HG03354 (cell line): ENCODE measurements around the gene CDH19.

Source experiments
- ATAC-seq: cut with Tn5 transposase; IDR thresholded peaks from one replicate; pipeline ENCODE4 v1.9.1; 2021; ENCODE audit warnings: mild to moderate bottlenecking; ENCODE audit not compliant: unreplicated experiment, poor library complexity, severe bottlenecking

The CDH19 gene, protein sequence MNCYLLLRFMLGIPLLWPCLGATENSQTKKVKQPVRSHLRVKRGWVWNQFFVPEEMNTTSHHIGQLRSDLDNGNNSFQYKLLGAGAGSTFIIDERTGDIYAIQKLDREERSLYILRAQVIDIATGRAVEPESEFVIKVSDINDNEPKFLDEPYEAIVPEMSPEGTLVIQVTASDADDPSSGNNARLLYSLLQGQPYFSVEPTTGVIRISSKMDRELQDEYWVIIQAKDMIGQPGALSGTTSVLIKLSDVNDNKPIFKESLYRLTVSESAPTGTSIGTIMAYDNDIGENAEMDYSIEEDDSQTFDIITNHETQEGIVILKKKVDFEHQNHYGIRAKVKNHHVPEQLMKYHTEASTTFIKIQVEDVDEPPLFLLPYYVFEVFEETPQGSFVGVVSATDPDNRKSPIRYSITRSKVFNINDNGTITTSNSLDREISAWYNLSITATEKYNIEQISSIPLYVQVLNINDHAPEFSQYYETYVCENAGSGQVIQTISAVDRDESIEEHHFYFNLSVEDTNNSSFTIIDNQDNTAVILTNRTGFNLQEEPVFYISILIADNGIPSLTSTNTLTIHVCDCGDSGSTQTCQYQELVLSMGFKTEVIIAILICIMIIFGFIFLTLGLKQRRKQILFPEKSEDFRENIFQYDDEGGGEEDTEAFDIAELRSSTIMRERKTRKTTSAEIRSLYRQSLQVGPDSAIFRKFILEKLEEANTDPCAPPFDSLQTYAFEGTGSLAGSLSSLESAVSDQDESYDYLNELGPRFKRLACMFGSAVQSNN

DNA sequence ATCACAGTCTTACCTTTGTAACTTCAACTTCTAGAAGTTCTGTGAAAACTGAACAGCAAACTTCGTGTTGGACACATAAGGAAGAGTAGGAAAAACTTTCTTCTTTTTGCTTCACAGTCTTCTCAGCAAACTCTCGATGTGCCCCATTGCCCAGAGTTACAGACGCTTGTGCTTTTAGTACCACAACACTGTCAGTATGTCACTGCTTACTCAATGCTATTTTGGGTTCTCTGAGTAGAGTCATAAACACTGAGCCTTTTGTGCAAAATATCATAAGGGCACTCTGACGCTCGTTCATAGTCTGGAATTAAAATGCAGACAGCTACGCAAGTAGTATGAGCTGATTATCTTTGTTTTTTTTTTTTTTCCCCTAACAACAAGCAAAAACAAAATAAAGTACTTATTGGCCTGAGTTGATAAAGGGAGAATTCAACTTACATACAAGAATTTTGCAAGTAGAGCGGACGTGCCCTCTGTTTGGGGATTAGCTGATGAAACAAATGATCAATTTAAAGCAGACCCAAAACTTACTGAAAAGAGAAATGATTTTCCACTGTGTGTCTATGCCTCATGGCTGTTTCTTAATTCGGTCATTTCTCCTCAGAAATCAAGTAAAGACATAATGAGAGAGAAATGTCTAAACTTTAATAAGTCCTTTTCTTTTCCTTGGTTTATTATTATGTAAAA lies at the start of gene CDH19:
CDH19 (minus strand) TSS at position 150 of the 687 bp plus-strand sequence. CDS start 31,886 bp downstream, outside the sequence.
- ATAC-seq: no peak

DNA sequence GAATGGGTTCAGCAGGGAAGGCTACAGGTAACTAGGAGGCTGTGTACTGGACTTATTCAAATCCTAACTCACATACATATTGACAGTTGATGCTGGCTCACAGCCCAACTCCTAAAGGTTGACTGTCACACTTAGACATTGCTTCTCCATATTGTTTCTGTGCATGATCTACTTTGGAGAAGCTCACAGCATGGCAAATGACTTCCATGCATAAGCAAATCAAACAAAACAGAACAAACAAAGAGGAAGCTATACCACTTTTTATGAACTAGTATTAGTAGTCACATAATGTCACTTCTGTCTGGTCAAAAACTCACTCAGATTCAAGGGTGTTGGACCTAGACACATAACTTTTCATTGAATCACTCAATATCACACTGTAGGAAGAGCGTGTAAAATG lies 43.8 kb upstream of the CDH19 start:
- no peak for ATAC-seq

DNA sequence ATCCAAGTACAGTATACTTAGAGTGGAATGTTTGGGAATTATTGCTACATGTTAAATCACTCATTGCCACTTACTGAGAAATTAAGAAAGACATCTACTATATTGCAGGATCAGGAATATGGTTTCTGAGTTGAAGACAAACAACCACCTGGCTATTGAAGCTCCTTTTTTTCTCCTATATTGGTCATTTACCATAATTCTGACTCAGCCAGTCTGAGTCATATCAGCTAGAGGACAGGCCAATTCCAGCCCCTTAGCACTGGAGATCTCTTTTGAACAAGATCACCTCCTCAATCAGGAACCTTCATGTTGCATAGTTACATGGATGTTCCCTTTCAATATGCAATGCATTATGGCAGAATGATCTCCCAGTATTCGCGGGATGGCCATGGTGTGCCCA lies 42.7 kb upstream of the CDH19 start:
- ATAC-seq: no peak

DNA sequence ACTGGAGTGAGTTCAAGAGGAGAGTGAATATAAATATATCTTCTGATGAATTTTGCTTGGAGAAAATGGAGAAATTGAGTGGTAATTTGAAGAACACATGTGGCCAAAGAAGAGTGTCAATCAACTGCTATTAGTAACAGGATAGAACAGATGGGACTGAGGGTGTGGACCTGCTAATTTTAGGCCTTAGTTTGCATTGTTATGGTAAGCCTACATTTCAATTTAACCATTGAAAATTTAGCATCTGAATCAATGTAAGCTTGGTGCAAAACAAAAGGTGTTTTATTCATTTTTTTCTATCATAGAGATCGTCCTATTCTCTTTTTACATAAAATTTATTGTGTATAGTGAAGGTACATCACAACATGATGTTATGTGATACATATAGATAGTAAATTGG lies 42.1 kb upstream of the CDH19 start:
- no peak for ATAC-seq

DNA sequence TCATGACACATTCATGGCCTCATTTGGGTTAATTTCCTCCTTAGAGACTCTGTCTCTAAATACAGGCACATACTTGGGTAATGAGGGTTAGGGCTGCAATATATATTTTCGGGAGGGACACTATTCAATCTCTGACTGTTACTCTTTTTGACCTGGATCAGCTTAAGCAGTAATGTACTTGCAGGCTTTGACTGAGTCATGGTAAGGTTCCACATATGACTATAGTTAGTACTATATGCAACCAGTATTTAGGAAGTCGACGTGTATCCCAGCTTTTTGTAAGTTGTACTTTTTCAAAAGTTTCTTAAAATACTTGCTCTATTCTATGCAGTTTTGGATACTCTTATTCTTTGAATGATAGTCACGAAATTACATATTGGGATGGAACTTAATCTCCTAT lies 37.2 kb upstream of the CDH19 start:
- no peak for ATAC-seq

DNA sequence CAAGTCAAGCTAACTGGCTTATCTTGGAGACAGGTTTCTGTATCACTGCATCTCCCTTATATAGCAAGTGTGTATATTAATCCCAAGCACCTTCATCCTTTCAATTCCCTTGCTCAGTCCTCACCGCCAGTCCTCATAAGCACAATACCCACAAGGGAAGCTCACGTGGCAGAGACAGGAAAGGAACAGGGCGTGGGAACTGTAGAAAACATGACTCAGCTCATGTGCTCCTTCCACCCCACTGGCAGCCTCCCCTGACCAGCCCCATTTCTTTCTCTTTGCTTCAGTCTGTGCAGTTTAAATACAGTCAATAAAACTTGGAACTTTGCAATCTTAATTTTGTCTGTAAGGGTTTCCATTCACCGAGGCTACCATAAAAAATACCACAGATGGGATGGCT lies 36.5 kb upstream of the CDH19 start:
- ATAC-seq: no peak

DNA sequence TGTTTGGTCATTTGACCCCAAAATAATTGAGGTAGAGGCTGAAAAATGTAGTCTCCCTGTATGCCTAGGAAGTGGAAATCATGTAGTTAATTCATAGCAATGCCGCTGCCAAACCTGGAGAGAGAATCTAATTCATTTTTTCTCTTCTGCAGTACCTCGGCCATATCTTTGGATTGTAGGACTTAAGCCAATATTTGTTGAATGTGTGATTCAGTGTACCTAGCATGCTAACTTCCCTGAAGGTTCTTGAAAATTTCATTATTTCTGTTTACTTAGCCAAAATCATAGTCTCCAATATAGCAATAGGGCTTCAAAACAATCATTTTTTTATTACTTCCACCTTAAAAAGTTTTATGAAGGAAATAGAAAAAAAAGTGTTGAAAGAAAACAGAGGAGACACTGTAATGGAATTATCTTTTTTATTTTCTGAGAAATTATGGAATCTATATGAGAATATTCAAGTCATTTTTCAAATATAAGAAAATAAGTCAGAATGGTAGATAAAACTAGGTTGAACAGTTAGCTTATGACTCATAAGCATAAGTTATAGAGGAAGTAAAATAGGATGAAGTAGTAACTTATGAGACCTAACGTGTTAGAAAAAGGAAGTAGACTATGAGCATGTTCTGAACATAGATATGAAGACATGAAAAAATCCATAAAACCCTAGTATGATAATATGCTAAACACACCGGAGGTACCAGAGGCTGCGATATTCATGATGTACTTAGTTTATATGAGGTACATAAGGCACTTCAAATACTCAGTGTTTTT lies 35.2 kb upstream of the CDH19 start:
- ATAC-seq: no peak

DNA sequence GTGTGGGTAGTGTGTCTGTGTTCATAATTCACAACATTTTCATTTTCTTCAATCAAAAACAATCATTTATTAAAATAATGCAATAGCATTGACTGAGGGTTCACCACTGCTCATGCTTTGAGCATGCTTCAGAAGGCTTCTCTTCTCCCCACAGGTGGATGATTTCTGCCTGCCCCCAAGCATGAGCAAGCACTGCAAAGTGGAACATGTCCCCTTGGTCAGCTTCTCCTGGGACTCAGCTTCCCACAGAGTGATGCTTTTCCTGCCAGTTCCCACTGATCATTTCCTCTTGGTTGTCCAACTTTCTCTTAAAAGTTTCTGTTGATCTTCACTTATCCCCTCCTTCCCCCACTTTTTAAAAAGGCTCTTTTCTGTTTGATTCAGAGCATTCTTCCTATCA lies 31.5 kb upstream of the CDH19 start:
- no peak for ATAC-seq

DNA sequence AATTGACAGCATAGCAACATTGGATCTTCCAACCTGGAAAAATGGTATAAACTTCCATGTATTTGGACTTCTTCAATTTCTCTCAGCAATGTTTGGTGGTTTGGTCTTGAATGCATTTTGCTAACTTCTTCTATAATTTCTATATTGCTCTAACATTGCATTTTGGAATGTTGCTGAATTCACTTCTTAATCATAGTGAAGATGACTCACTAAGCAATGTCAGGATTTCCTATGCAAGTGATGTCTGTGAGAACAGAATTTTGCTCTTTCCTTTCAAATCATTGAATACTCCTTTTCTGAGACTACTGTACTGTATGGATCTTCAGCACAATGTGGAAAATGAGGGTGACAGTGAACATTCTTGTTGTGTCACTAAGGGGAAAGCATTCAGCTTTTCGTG lies 28.9 kb upstream of the CDH19 start:
- ATAC-seq: no peak

DNA sequence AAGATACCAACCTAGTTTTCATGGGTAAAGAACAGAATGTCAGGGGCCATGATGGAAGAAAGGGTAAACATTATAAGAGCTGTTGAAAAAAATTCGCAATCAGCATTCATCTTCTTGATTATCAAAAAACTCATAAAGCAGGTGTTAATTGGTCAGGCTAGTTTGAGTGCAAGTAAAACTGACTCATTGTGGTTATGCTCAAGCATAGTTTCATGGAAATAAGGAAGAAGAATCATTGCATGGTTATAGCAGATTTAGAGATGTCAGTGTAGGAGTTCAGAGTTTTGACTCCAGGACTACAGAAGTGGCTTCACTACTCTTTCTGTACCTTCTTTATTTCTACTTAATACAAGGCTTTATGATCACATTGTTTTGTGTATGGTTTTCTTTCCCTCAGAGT lies 26.9 kb upstream of the CDH19 start:
- no peak for ATAC-seq

DNA sequence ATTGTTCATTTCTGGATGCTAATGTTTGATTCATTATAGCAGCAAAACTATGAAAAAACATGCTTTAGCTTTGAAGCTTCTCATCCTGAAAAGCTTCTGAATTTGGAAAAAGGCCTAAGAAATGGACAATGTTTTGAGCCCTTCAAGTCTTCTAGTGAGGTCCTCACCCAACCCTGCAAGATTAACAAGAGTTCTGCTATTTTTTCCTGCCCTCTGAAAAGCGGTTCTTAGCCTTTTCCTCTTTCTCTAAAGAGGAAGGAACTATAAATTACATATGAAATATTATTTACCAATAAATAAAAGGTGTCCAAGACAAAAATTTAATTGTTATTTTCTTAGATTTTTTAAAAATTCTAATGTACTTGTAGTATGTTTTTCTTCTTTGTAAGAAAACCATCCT lies 19.9 kb upstream of the CDH19 start:
- ATAC-seq: no peak

DNA sequence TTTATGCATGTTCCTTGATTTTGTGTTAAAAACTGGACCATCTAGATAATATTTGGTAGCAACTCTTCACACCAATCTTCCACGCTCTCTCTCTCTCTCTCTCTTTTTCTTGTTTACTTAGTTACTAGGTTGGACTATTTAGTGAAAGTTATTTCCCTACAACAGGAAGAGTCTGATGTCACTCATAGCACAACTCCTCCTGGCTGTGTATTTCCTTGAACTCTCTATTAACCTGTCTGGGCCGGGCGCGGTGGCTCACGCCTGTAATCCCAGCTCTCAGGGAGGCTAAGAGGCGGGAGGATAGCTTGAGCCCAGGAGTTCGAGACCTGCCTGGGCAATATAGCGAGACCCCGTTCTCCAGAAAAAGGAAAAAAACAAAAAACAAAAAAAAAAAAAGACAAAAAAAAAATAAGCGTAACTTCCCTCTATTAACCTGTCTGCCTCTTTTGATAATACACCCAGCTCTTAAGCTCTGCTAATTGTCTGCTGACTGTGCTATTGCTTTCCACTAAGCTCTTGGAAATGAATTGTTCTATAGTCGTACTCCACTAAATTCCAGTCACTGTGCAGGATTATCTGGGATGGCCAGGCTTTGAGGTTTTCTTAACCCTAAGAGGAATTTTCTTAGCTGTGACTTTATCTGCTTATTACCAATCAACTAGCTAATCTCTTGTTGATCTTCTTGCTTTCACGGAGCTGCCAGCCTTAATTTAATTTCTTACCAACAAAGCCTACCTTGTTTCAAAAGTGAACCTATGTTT lies 18.1 kb upstream of the CDH19 start:
- no peak for ATAC-seq

DNA sequence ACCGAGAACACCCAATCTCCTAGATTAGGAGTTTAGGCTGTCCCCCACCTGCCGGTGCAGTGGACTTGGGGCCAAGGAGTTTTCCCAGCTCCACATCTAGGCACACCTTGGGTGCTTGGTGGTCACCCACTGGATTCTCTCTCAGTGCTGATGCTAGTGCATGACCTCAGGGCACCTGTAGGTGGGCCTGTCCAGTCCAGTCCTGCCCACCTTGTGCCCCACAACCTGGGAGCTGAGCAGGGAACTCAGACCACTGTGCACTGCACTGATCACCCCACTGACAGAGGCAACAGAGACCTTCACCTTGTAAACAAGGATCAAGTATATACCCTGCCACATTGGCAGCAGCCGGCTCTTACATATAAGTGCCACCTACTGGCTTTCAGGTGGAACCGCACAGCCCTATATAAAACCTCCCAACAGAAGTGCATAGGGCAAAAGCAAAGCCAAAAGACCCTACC lies 12.7 kb upstream of the CDH19 start:
- peak; percentile 51 for ATAC-seq

DNA sequence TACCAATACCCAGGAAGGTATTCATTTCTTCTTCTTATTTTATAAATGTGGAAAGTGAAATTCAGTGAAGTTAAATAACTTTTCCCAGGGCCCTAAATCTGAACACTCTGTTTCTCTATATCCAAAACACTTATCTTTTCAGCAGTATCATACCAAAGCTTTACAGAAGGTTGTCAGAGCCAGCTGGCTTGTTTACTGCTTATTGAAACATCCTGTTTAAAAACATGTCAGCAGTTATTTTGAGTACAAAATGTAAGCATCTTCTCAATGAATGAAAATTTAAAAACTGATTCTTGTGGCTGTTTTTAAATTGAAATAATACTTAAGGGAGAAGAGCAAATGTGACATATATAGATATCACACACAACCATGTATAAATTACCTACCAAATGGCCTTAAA lies 11.3 kb upstream of the CDH19 start:
- no peak for ATAC-seq

DNA sequence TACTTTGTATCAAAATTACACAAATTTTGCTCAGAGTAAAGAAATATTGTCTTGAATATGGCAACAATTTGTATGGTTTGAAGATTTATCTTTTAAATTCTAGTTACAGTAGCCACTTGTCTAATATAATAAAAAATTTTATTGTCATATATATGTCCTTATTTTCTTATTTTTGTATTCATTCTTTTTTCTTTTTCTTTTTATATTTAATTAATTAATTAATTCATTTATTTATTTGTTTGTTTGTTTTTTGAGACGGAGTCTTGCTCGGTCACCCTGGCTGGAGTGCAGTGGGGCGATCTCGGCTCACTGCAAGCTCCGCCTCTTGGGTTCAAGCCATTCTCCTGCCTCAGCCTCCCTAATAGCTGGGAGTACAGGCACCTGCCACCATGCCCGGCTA lies 3.7 kb upstream of the CDH19 start:
- ATAC-seq: no peak

DNA sequence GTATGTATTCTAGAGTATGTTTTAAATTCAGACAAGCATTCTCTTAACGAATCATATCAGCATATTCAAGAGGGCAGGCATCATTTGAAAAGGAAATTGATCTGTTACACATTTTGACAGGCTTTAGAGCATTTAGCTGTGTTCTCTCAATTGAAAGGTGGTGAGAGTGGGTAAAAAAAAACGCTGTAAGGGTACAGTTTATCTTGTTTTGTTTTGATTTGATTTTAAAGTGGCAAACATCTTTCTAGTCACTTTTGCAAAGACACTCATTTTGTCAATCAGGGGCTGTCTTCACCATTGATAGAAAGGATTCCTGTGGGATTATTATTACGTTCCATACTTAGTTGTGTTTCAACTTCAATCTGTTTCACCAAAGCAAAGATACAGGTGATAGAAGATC lies 2.2 kb downstream of the CDH19 start:
- no peak for ATAC-seq

DNA sequence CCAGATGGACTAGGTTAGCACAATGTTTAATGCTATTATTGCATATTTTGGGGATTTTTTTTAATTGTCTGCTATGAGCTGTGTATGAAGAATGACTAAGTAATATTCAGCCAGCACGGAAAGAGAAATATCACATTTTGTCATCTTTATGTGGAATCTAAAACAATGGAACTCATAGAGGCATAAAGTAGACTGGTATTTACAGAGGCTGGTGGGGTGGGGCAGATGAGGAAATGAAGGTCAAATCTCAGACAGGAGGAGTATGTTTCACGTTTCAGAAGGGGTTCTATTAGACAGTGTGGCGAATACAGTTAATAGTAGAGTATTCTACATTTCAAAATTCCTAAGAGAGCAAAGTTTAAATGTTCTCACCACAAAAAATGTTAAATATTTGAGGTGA lies 4.7 kb downstream of the CDH19 start:
- no peak for ATAC-seq

DNA sequence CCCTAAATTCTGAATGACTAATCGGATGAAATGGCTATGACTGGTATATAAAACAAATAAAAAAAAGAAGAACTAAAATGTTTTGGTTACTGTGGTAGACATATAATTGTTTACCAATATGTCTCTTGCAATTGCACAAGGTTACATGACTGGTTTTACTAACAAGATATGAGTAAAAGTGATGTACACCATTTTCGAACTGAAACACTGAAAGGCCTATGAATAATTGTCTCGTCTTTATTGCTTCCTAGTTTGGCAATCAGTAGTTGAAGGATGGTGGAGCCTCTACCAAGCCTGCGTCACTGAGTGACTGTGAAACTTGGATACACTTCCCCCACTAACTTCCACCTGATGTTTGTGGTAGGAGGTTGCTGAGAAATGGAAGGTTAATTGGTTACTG lies 16.5 kb downstream of the CDH19 start:
- no peak for ATAC-seq

DNA sequence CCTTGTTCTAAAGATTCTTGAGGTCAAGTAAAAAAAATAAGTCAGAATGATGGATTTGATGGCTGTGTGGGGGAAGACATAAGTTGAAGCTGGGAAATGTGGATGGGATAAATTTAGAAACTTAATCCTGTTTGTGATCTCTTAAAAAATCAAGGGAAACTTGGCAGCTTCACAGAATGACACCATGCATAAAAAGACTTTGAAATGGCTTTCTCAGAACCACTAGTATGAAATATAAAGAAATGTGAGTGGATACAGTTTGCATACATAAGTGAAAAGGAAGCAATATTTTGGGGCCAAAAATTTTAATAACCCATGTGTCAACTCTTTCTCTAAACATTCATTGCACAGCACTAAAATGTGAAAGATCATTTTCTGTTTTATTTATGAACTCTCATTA lies 21.7 kb downstream of the CDH19 start:
- no peak for ATAC-seq
